ENCODE data around the gene IRAK1.

Gene IRAK1

GRCh38 chrX:153969904-153970356 is 49.8 kb downstream of the IRAK1 start:
- DNase-seq, result no peak

GRCh38 chrX:153969125-153969903 is 50.4 kb downstream of the IRAK1 start:
- no peak for DNase-seq

DNA sequence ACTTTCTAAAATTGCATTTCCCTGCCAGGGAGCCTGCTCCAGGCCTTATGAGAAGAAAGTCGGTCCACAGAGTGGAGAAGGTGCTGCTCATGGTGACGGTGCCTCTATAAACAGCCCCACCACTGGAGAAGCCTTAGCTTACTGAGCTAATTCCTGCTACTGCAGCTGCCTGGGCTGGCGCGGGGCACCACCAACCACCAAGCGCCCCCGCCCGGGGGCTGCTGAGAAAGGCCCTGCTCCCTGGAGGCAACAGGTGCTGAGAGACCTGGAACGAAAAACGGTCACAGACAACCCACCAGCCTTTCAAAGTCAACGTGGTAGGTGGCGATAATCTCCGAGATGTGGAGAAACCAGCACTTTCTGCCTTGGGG is 51.0 kb downstream of the IRAK1 start:
- no peak for DNase-seq

DNA sequence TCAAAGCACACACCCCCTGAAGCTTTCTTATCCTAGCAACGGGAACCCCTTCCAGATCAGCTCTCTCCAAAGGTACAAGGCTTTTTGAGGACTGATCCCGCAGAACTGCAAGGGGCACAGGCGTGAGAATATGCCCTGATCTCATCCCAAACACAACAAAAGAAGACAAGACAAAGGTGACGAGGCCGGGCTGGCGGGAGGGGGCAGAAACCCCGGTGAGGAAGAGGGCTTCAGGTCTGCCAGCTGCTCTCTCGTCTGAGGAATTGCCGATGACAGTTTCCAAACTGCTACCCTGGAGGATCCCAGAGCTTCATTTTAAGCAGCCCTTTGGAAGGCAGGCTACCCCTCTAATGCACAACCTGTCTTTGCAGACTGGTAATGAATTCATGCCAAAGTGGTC is 51.4 kb downstream of the IRAK1 start:
- DNase-seq, result no peak

DNA sequence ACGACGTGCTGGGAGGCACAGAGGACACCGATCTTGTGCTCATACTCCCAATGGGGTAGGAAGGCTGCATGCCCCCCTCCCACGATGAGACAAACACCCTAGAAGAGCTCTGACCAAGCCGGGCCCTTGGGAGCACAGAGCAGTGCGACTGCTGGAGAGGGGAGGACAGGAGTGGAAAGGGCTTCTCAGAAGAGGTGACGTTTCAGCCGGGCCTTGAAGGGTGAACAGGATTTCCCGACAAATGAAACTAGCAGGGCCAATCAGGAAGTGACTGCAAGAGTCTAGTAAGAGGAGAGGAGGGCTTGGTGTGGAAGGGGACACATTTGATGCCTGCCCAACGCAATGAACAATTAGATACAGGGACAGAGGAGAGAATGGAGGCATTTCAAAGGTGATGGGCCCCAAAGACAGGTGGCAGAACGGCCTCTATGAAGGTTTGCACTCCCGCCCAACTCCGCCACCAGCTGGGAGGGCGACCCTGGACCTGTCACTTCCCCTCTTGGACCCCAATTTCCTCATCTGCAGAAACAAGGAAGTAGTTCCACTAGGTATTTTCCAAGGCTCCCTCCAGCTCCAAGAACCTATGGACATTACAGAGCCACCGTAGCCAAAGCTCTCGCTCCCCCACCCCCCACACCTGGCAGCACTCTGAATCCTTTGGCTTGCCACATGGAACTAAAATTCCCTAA is 52.0 kb downstream of the IRAK1 start:
- no peak for DNase-seq

- DNase-seq, result no peak
Measured at GRCh38 chrX:153966841-153967535, 52.7 kb downstream of the IRAK1 start.

DNA sequence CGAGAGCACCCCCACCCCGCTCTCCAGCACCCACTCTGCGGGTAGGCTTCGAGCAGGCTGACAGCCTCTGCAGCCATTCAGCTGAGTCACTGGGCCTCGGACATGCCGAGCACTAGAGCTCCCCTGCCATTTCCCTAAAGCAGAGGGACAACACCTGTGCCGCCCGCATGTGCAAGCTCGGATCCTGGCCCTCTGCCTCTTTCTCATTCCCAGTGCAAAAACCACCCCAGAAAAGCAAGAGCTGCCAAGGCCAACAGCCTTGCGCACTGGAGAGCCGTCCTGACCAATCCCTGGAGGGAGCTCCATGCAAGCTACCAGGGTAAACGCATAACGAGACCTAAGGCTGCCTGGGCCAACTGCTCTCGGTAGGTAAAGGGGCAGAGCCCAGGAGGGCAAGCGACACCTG is 53.4 kb downstream of the IRAK1 start:
- DNase-seq, result no peak

- DNase-seq, result no peak
Measured at GRCh38 chrX:153965406-153965805, 54.3 kb downstream of the IRAK1 start.

DNA sequence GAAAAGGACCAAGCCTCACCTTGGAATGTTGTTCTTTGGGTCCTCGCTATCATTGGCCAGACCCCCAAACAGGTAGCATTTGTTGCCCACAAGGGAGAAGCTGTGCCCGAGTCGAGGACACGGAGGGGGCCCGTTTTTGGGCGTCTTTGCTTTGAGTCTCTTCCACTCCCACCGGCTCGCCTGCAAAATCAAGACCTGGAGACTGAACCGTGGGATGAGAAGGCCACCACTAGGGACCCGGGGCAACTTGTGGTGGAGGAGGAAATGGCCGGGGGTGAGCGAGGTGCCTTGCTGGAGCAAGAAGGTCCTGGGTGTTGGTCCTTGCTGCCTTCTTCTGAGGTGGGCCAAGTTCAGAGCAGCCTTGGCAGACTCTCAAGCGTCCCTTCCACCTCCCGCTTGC is 55.6 kb downstream of the IRAK1 start:
- DNase-seq, result no peak

DNA sequence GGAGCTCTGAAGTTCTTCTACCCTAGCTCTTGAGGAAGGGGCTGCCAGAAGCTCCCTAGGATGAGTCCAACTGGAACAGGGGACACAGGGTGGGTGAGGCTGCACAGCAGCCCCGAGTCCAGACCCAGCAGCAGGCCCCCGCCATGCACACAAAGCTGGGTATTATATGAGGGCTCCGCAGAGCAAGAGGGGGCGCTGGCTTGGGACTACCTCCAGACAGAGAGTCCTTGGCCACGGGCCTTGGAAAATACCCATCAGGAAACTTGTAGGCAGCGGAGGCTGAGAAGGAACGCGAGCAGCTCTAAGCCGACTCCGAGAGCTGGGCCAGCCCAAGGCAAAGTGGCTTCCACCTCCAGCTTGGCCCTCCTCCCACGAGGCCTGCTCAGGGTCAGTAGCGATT is 56.2 kb downstream of the IRAK1 start:
- no peak for DNase-seq

GRCh38 chrX:153961292-153961691 is 58.4 kb downstream of the IRAK1 start:
- DNase-seq, result no peak

DNA sequence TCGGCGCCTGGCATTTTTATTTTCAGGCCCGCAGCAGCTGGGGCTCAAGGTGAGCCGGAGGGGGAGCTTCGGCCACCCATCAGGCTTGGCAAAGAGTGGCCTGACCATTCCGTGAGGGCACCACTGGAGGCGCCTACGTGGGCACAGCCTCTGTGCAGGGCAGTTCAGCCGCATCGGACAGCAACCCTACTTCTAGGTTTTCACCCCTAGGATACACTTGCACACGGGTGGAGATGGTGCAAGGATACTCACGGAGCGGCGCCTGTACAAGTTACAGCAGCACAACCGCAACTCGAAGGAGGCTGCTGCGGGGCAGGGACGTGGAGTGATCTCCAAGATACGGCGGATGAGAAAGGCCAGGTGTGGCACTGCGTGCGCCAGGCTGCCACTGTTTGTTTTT is 58.9 kb downstream of the IRAK1 start:
- DNase-seq, result no peak
